ENCODE measurements around the gene FBXL17.

DNA sequence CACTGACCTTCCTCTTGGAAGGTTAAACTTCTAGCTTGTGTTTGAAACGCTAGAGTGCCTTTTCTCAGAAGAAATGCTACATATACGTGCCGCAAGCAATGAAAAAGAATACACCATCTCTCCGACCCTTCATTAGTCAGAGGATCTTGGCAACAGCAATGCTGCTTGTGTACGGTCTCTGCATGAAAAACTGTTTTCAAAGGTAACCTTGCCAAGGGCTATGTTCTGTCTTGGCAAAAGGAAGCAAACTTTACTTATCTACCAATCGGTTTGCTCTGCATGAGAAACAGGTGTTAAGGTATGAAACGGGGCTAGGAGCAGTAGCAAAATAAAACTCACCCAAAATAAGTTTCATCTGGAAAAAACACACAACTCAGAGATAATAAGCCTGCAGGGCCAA, 297.8 kb downstream of the FBXL17 start:
- TF ChIP-seq, protein P1, sequence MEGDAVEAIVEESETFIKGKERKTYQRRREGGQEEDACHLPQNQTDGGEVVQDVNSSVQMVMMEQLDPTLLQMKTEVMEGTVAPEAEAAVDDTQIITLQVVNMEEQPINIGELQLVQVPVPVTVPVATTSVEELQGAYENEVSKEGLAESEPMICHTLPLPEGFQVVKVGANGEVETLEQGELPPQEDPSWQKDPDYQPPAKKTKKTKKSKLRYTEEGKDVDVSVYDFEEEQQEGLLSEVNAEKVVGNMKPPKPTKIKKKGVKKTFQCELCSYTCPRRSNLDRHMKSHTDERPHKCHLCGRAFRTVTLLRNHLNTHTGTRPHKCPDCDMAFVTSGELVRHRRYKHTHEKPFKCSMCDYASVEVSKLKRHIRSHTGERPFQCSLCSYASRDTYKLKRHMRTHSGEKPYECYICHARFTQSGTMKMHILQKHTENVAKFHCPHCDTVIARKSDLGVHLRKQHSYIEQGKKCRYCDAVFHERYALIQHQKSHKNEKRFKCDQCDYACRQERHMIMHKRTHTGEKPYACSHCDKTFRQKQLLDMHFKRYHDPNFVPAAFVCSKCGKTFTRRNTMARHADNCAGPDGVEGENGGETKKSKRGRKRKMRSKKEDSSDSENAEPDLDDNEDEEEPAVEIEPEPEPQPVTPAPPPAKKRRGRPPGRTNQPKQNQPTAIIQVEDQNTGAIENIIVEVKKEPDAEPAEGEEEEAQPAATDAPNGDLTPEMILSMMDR (IDR thresholded peaks at IDR 0.05): no peak
- TF ChIP-seq EZH2 (IDR thresholded peaks at IDR 0.05; ENCODE audit: borderline replicate concordance, insufficient read depth, low read depth, low read length, poor library complexity, severe bottlenecking): no peak
